ENCODE results near the gene CAMK2N1.
"Not testable (repeated sequence)": the region's sequence is repeated elsewhere in the genome, so short reads cannot be mapped to it uniquely, and the experiment has no call there.

The CAMK2N1 gene

DNA sequence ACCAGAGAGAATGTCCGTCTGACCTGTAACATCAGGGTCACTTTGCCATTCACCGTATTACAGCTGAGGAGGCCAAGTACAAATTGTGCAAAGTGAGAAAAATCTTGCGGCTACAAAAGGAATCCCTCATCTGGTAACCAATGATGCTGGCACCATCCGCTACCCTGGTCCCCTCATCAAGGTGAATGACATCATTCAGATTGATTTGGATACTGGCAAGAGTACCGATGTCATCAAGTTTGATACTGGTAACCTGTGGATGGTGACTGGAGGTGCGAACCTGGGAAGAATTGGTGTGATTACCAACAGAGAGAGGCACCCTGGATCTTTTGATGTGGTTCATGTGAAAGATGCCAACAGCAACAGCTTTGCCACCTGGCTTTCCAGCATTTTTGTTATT, 40.3 kb upstream of the CAMK2N1 start:
- Histone ChIP-seq H3K27ac (no peak overlapping the region), H3K4me3 (no peak overlapping the region)
- TF ChIP-seq, protein P1, sequence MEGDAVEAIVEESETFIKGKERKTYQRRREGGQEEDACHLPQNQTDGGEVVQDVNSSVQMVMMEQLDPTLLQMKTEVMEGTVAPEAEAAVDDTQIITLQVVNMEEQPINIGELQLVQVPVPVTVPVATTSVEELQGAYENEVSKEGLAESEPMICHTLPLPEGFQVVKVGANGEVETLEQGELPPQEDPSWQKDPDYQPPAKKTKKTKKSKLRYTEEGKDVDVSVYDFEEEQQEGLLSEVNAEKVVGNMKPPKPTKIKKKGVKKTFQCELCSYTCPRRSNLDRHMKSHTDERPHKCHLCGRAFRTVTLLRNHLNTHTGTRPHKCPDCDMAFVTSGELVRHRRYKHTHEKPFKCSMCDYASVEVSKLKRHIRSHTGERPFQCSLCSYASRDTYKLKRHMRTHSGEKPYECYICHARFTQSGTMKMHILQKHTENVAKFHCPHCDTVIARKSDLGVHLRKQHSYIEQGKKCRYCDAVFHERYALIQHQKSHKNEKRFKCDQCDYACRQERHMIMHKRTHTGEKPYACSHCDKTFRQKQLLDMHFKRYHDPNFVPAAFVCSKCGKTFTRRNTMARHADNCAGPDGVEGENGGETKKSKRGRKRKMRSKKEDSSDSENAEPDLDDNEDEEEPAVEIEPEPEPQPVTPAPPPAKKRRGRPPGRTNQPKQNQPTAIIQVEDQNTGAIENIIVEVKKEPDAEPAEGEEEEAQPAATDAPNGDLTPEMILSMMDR (IDR thresholded peaks at IDR 0.05), result no peak
- DNase-seq (ENCODE audit: low spot score), result no peak

DNA sequence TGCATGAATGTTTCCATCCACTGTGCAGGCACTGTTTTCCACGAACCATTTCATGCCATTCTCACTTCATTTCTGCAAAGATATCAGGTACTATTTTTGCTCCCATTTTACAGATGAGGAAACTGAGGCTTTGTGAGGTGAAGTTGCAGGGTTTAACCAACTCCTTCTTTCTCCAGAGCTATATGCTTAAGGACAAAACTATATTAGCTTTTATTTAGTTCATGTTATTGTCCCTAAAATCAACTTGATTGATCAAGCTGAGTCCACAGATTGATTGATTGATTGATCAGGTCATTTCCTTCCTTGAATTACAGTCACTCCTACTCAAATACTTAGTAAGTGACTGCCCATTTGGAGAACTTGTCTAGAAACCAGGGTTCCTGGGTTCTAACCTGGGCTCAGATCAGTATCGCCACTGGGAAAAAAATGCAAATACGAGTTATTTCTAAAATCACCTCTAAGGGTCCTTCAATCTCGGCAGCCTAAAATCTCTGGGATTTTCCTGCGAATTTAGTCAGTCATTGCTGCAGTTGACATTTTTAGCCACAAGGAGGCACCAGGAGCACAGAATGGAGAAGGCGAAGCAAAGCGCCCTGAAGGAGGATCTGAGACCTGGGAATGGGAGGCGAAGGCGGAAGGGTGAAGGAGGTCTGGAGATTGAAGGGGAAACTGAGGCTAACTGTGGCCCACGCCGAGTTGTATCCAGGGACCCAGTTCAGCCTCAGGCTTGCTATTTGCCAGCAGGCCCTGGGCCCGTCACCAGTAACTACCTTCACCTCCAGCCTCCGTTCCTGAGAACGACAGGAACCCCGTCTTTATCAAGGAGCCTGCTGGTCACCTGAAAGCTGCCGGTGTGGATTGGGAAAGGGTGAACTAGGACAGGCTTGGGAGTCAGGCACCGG, 36.2 kb upstream of the CAMK2N1 start:
- Histone ChIP-seq H3K27ac (no peak overlapping the region), H3K4me3 (peak overlapping the region; percentile 51)
- DNase-seq (ENCODE audit: low spot score), result peak; percentile 76
- TF ChIP-seq, protein P1 (IDR thresholded peaks at IDR 0.05), result peak; percentile 74

DNA sequence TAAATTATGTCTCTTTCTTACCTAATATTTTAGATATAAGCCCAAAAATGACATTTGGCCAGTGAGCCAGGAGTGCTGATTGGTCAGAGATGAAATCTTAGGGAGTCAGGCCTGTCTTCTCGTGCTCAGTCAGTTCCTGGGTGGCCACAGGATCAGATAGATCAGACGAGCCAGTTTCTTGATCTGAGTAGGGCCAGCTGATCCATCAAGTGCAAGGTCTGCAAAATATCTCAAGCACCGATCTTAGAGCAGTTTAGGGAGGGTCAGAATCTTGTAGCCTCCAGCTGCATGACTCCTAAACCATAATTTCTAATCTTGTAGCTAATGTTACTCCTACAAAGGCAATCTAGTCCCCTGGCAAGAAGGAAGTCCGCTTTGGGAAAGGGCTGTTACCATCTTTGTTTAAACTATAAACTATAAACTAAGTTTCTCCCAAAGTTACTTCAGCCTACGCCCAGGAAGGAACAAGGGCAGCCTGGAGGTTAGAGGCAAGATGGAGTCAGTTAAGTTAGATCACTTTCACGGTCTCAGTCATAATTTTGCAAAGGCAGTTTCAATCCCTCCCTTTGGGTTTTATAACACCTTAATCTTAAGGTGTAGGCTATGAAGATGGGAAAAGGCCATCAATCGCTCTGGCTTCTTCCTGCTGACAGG, 33.7 kb upstream of the CAMK2N1 start:
- H3K27ac ChIP-seq; H3K4me3 ChIP-seq; DNase-seq (ENCODE audit: low spot score): not testable (repeated sequence)

GRCh38 chr1:20511518-20512428, 25.8 kb upstream of the CAMK2N1 start:
- TF ChIP-seq, protein P1 (IDR thresholded peaks at IDR 0.05), result no peak
- H3K27ac ChIP-seq, result no peak overlapping the region
- no peak for DNase-seq (ENCODE audit: low spot score)
- no peak overlapping the region for H3K4me3 ChIP-seq

- Histone ChIP-seq H3K4me3 (peak overlapping the region; percentile 91), H3K27ac (peak overlapping the region; percentile 58 to 87)
- TF ChIP-seq, protein P1 (IDR thresholded peaks at IDR 0.05), result no peak
- DNase-seq (ENCODE audit: low spot score), result no peak
Measured at GRCh38 chr1:20508411-20508771, 22.4 kb upstream of the CAMK2N1 start.

DNA sequence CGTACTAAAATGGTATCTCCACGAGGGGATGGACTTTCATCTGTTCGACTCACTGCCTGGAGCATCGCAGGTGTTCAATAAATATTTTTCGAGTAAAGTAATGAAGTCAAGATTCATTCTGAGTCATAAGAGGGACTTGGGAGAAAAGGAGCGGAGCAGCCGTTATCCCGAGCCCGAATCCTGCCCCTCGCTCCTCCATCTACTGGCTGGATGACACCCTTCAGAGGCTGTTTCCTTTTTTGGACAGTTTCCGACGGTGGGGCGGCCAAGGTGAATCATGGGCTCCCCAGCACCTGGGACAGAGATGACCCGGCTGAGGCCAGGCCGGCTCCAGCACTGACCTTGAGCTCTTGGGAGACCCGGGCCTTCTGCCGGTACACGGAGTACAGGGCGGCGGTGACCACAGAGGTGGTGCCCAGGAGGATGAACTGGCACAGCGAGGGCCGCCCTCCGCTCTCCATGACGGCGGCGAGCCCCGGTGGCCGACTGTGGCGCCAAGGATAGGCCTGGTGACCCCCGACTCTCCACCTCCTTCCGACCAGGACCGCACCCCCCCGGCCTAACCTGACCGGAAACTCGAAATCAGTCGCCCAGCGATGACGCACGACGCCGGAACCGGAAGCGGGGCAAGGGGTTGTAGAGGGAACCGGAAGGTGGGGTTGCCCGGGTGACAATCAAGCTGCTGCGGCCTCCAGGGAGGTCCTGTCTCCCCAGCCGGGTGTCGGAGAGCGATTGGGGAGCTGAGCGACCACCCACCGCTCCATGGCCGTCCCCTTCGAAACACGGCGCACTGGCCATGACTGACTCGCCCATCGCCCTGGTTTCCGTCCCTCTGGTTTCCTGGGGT, 21.8 kb upstream of the CAMK2N1 start, which contains the start of gene MUL1:
MUL1 (minus strand) TSS at position 588 of the 847 bp plus-strand sequence; CDS start at position 461, 127 bp downstream.
- DNase-seq (ENCODE audit: low spot score), result peak; percentile 95
- Histone ChIP-seq H3K4me3 (peak within 1 kb of the TSS; percentile 91), H3K27ac (peak within 1 kb of the TSS; percentile 58 to 87)
- TF ChIP-seq, protein P1 (IDR thresholded peaks at IDR 0.05), result no peak

Data from coronary artery (tissue), 2 donors.